HG03103 (cell line): ENCODE data around the gene ONECUT3.

ENCODE experiments used
- ATAC-seq: cut with Tn5 transposase; IDR thresholded peaks from one replicate; pipeline ENCODE4 v1.9.1; 2021; ENCODE audit warnings: low read depth; ENCODE audit not compliant: unreplicated experiment

Gene ONECUT3

GRCh38 chr19:1766800-1767352 is 13.6 kb downstream of the ONECUT3 start:
- no peak for ATAC-seq

- ATAC-seq = no peak
These were observed 14.2 kb downstream of the ONECUT3 start for GRCh38 chr19:1767464-1767933.

GRCh38 chr19:1768248-1768647 is 14.9 kb downstream of the ONECUT3 start:
- no peak for ATAC-seq

GRCh38 chr19:1768918-1769644 is 15.8 kb downstream of the ONECUT3 start:
- no peak for ATAC-seq

- no peak for ATAC-seq
These were observed 16.3 kb downstream of the ONECUT3 start for GRCh38 chr19:1769645-1769985.

- ATAC-seq = no peak
These were observed 17.7 kb downstream of the ONECUT3 start for GRCh38 chr19:1770866-1771576.

GRCh38 chr19:1773184-1773583 is 19.9 kb downstream of the ONECUT3 start:
- ATAC-seq = no peak

- no peak for ATAC-seq
These were observed 21.9 kb downstream of the ONECUT3 start for GRCh38 chr19:1774989-1775772.

GRCh38 chr19:1775951-1776605 is 22.8 kb downstream of the ONECUT3 start:
- no peak for ATAC-seq

- ATAC-seq = no peak
These were observed 23.4 kb downstream of the ONECUT3 start for GRCh38 chr19:1776606-1777147.

- ATAC-seq = no peak
These were observed 23.8 kb downstream of the ONECUT3 start for GRCh38 chr19:1777149-1777548.

- no peak for ATAC-seq
These were observed 26.3 kb downstream of the ONECUT3 start for GRCh38 chr19:1779574-1779973.

- ATAC-seq = no peak
These were observed 27.1 kb downstream of the ONECUT3 start for GRCh38 chr19:1780272-1780958.

GRCh38 chr19:1782521-1782920 is 29.2 kb downstream of the ONECUT3 start:
- ATAC-seq = no peak

GRCh38 chr19:1783354-1783753 is 30.0 kb downstream of the ONECUT3 start:
- no peak for ATAC-seq

GRCh38 chr19:1783874-1784273 is 30.6 kb downstream of the ONECUT3 start:
- ATAC-seq = no peak

- ATAC-seq = no peak
These were observed 32.0 kb downstream of the ONECUT3 start for GRCh38 chr19:1785310-1785709.

GRCh38 chr19:1786668-1787067 is 33.4 kb downstream of the ONECUT3 start:
- no peak for ATAC-seq

GRCh38 chr19:1787116-1787515 is 33.8 kb downstream of the ONECUT3 start:
- ATAC-seq = no peak
